GM12878 (cell line): ENCODE results near the gene ANO6.

Source experiments
- ATF3 ChIP-seq: IDR thresholded peaks from 2 replicates; pipeline ENCODE4 v1.6.1; 2011; ENCODE audit warnings: low read depth, mild to moderate bottlenecking, low read length, moderate library complexity, borderline replicate concordance; ENCODE audit errors: extremely low read depth
- CHD4 ChIP-seq: fragments of 200-600 bp; sonication (generic); IDR thresholded peaks from 2 replicates; pipeline ENCODE4 v1.6.1; 2016; ENCODE audit warnings: mild to moderate bottlenecking
- EZH2 ChIP-seq: IDR thresholded peaks from 2 replicates; pipeline ENCODE4 v1.6.1; 2012; ENCODE audit warnings: low read depth, mild to moderate bottlenecking, control low read depth, inconsistent platforms, low read length, borderline replicate concordance; ENCODE audit not compliant: control insufficient read depth
- IKZF2 ChIP-seq, 2 experiments: fragments of 450-650 bp; IDR thresholded peaks; 2 replicates each; pipeline ENCODE4 v1.6.1; 2017; ENCODE audit warnings: mild to moderate bottlenecking in 2 of 2, moderate library complexity in 2 of 2
- KAT2A ChIP-seq: conservative IDR thresholded peaks from 2 replicates; pipeline ENCODE4 v1.6.1; 2011; ENCODE audit warnings: low read depth, low read length; ENCODE audit not compliant: control insufficient read depth
- NBN ChIP-seq: fragments of 450-650 bp; IDR thresholded peaks from 2 replicates; pipeline ENCODE4 v1.6.1; 2016
- TF ChIP-seq, protein P1 (sequence below), 3 experiments: IDR thresholded peaks in 2 of 3; conservative IDR thresholded peaks in 1 of 3; 2 replicates each; pipeline ENCODE4 v1.5.1; 2011; ENCODE audit warnings: low read depth in 3 of 3, low read length in 3 of 3, mild to moderate bottlenecking in 3 of 3, control low read depth in 2 of 3, moderate library complexity in 2 of 3, inconsistent platforms in 1 of 3, mixed read lengths in 1 of 3; ENCODE audit not compliant: control insufficient read depth in 2 of 3, insufficient read depth in 1 of 3; ENCODE audit errors: extremely low read depth in 1 of 3
- TF ChIP-seq, protein P2 (sequence below): IDR thresholded peaks from 2 replicates; pipeline ENCODE4 v1.6.1; 2011; ENCODE audit warnings: mild to moderate bottlenecking, low read depth, low read length, moderate library complexity; ENCODE audit not compliant: insufficient replicate concordance
- TF ChIP-seq, protein P3 (sequence below): fragments of 450-650 bp; formaldehyde crosslinking; IDR thresholded peaks from 2 replicates; pipeline ENCODE4 v1.5.0; 2022; ENCODE audit warnings: mild to moderate bottlenecking, missing genetic modification characterization
- TF ChIP-seq, protein P4 (sequence below): IDR thresholded peaks from 2 replicates; pipeline ENCODE4 v1.6.1; 2012; ENCODE audit warnings: low read depth, low read length, improper control_type of control experiment

DNA sequence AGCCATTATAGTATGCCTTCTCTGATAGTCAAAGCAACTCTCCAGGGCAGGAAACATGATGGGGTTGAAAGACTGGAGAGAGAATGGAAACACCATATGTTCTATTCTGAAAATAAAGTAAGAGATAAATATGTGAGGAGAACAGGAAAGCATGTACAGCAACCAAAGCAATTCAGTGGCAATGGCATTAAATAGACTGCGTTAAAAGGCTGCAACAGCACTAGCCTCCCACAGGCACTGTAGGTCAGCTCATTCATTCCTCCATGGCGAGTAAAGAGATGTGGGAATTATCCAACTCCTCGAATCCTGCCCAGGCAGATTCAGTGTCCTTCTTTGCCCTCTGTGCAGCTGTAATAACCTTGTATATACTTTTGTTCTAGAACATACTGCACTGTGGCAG is 43.8 kb downstream of the ANO6 start:
- TF ChIP-seq, protein P1, sequence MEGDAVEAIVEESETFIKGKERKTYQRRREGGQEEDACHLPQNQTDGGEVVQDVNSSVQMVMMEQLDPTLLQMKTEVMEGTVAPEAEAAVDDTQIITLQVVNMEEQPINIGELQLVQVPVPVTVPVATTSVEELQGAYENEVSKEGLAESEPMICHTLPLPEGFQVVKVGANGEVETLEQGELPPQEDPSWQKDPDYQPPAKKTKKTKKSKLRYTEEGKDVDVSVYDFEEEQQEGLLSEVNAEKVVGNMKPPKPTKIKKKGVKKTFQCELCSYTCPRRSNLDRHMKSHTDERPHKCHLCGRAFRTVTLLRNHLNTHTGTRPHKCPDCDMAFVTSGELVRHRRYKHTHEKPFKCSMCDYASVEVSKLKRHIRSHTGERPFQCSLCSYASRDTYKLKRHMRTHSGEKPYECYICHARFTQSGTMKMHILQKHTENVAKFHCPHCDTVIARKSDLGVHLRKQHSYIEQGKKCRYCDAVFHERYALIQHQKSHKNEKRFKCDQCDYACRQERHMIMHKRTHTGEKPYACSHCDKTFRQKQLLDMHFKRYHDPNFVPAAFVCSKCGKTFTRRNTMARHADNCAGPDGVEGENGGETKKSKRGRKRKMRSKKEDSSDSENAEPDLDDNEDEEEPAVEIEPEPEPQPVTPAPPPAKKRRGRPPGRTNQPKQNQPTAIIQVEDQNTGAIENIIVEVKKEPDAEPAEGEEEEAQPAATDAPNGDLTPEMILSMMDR (IDR thresholded peaks at IDR 0.05 in 2 of 3, conservative IDR thresholded peaks at IDR 0.05 in 1 of 3; ENCODE audit: control insufficient read depth in 2 of 3, extremely low read depth in 1 of 3, insufficient read depth in 1 of 3, low read depth in 3 of 3, low read length in 3 of 3): no peak
- TF ChIP-seq KAT2A (no peak), EZH2 (no peak), NBN (no peak), ATF3 (no peak), CHD4 (no peak), IKZF2 (IDR thresholded peaks at IDR 0.05) (no peak)
- TF ChIP-seq, protein P2, sequence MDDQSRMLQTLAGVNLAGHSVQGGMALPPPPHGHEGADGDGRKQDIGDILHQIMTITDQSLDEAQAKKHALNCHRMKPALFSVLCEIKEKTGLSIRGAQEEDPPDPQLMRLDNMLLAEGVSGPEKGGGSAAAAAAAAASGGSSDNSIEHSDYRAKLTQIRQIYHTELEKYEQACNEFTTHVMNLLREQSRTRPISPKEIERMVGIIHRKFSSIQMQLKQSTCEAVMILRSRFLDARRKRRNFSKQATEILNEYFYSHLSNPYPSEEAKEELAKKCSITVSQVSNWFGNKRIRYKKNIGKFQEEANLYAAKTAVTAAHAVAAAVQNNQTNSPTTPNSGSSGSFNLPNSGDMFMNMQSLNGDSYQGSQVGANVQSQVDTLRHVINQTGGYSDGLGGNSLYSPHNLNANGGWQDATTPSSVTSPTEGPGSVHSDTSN: no peak
- TF ChIP-seq, protein P3, sequence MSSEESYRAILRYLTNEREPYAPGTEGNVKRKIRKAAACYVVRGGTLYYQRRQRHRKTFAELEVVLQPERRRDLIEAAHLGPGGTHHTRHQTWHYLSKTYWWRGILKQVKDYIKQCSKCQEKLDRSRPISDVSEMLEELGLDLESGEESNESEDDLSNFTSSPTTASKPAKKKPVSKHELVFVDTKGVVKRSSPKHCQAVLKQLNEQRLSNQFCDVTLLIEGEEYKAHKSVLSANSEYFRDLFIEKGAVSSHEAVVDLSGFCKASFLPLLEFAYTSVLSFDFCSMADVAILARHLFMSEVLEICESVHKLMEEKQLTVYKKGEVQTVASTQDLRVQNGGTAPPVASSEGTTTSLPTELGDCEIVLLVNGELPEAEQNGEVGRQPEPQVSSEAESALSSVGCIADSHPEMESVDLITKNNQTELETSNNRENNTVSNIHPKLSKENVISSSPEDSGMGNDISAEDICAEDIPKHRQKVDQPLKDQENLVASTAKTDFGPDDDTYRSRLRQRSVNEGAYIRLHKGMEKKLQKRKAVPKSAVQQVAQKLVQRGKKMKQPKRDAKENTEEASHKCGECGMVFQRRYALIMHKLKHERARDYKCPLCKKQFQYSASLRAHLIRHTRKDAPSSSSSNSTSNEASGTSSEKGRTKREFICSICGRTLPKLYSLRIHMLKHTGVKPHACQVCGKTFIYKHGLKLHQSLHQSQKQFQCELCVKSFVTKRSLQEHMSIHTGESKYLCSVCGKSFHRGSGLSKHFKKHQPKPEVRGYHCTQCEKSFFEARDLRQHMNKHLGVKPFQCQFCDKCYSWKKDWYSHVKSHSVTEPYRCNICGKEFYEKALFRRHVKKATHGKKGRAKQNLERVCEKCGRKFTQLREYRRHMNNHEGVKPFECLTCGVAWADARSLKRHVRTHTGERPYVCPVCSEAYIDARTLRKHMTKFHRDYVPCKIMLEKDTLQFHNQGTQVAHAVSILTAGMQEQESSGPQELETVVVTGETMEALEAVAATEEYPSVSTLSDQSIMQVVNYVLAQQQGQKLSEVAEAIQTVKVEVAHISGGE (CRISPR knock-in tag): no peak
- TF ChIP-seq, protein P4, sequence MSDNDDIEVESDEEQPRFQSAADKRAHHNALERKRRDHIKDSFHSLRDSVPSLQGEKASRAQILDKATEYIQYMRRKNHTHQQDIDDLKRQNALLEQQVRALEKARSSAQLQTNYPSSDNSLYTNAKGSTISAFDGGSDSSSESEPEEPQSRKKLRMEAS: no peak
